NCI-H510A treated with DMSO at 0.1 percent for 48 hours (cell line): ENCODE results near the gene CDCP1.

Source experiments
- DNase-seq: peaks from one replicate; lab custom pipeline; 2025; lab: John Stamatoyannopoulos, UW

CDCP1 gene, protein sequence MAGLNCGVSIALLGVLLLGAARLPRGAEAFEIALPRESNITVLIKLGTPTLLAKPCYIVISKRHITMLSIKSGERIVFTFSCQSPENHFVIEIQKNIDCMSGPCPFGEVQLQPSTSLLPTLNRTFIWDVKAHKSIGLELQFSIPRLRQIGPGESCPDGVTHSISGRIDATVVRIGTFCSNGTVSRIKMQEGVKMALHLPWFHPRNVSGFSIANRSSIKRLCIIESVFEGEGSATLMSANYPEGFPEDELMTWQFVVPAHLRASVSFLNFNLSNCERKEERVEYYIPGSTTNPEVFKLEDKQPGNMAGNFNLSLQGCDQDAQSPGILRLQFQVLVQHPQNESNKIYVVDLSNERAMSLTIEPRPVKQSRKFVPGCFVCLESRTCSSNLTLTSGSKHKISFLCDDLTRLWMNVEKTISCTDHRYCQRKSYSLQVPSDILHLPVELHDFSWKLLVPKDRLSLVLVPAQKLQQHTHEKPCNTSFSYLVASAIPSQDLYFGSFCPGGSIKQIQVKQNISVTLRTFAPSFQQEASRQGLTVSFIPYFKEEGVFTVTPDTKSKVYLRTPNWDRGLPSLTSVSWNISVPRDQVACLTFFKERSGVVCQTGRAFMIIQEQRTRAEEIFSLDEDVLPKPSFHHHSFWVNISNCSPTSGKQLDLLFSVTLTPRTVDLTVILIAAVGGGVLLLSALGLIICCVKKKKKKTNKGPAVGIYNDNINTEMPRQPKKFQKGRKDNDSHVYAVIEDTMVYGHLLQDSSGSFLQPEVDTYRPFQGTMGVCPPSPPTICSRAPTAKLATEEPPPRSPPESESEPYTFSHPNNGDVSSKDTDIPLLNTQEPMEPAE

GRCh38 chr3:45145681-45146614 lies at the start of gene CDCP1:
TSS of gene CDCP1 (minus strand) at chr3:45146378. CDS start at chr3:45146287, 91 bp downstream.
- DNase-seq = peak; percentile 49

GRCh38 chr3:45194791-45195190 lies 48.6 kb upstream of the CDCP1 start:
- no peak for DNase-seq

- no peak for DNase-seq
Observed at GRCh38 chr3:45191924-45192417, 45.8 kb upstream of the CDCP1 start.

DNA sequence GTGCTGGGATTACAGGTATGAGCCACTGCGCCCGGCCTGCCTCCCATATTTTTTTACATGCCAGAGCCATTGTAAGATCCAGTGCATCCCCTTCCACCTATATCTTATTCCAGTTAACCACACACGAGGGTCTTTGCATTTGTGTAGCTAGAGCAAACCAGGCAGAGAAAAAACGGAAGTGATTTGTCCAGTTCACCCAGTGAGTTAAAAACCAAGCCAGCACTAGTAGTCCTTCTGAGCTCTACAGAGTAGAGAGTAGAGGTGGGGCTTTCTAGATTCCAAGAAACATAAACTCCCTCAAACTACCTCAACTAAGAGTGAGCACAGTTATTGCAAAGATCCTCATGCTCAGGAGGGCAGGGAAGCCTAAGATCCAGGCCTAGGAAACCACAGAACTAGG lies 45.2 kb upstream of the CDCP1 start:
- no peak for DNase-seq

DNA sequence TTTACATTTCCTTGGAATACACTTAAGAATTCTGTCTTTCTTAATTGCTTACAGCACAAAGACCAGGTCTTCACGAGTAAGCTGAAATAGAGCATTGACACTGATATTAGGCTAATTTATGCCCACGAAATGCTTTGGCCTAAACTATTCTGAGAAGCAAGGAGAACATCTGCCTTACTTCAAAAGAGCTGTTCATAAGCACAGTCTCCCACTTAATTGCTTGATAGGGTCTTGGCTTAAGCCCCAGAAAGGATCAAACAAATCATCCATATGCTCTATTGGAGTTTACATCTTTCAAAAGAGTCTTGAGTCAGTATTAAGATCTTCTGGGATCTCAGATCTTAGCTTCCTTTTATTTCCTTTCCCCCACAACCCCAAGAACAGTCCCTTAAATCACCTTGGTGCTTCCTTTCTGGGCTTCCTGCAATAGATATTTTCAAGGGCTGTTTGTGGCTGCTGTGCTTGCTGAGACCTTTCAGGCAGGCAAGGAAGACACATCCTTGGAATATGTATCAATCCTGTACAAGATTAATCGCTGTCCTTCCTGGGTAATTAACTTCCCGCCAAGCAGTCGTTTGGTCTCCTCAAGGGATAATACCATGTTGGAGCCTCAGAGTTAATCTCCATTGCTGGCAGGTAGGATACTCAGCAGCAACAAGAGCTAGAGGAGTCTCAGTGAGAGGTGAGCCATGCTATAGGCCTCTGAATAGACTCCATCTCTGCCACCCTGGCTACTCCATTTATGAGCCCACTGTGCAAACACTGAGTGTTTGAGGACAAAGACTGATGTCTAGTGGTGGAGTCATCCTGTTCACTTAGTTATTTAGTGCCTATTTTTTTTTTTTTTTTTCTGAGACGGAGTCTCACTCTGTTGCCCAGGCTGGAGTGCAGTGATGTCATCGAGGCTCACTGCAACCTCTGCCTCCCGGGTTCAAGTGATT lies 42.8 kb upstream of the CDCP1 start:
- no peak for DNase-seq

GRCh38 chr3:45187694-45188141 lies 41.5 kb upstream of the CDCP1 start:
- DNase-seq = no peak

DNA sequence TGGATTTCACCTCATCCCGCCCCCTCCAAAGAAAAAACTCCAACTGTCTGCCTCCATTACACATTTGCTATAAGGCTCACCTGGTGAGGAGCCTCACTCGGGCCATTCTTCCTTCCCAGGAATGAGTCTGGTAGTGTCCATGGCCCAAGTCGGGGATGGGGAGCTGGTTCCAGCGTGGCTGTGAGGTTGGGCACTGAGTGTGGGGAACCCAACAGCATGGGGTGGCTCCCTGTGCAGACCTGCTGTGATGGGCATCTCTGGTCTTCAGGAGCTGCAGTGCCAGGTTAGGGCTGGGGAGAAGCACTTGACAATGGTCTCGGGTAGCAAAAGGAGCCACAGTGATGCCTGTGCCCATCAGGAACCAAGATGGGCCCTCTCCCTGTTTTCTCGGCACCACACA lies 40.7 kb upstream of the CDCP1 start:
- no peak for DNase-seq

- no peak for DNase-seq
Observed at GRCh38 chr3:45185461-45185860, 39.3 kb upstream of the CDCP1 start.

GRCh38 chr3:45185052-45185451 lies 38.9 kb upstream of the CDCP1 start:
- no peak for DNase-seq

DNA sequence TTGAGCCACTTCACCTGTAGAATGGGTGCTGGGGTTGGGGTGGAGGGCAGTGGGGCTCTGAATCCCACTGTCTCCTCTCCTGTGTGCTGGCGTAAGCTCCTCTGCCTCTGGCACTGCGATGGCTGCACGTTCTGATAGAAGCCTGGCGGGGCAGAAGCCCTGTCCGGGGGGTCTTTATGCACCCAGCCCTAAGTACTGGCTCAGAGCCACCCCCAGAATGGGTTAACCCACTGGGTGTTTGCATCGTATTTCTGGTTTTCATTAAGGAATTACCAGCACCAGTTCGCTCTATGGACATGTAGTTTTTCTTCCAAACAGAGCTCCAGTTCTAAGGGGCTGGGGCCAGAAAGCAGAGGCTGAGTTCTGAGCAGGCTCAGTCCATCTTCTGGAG lies 37.7 kb upstream of the CDCP1 start:
- no peak for DNase-seq

- peak; percentile 28 for DNase-seq
Observed at GRCh38 chr3:45182915-45183871, 37.0 kb upstream of the CDCP1 start.

DNA sequence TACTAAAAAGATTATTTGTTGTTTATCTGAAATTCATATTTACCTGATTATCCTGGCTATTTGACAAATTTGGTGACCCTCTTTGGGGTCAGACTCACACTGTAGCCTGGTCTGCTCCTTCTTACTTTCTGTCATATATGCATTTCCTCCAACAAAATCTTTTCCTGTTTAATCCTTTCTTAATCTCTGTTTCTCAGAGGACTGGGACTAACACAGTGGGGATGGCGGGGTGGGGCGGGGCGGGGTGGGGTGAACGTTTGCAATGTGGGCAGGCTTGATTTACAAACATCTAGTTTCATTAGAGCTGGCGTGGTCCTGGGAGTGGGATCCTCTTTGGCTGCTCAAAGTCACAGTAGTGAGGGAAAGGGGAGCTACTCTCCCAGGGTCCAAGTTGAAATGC lies 35.3 kb upstream of the CDCP1 start:
- DNase-seq = no peak

DNA sequence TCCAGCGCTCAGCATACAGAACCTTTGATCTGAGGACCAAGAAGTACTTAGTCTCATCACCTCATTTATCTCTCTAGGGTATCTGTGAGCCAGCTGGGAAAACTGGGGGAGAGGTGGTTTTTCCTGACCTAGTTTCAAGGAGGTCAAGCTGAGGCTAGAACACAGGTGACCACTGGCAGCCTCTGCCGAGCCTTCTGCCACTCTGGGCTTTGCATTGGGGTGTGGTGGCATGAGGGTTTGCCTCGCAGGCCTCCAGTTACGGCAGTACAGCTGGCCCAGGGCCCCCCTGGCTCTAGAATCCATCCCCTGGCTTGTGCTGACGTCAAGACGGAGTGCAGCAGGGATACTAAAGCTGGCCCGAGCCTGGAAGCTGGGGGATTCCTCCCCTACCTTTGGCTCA lies 34.7 kb upstream of the CDCP1 start:
- no peak for DNase-seq

DNA sequence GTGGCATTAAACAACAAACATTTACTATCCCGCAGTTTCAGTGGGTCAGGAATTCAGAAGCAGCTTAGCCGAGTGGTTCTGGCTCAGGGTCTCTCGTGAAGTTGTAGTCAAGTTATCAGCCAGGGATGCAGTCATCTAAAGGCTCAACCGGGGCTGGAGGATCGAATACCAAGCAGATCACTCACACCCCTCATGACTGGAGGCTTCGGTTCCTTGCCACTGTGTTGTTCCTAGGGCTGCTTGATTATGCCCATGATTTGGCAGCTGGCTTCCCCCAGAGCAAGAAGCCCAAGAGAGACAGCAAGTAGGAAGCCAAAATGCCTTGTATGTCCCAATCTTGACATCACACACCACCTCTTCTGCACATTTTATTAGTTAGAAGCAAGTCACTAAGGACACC lies 33.9 kb upstream of the CDCP1 start:
- no peak for DNase-seq

DNA sequence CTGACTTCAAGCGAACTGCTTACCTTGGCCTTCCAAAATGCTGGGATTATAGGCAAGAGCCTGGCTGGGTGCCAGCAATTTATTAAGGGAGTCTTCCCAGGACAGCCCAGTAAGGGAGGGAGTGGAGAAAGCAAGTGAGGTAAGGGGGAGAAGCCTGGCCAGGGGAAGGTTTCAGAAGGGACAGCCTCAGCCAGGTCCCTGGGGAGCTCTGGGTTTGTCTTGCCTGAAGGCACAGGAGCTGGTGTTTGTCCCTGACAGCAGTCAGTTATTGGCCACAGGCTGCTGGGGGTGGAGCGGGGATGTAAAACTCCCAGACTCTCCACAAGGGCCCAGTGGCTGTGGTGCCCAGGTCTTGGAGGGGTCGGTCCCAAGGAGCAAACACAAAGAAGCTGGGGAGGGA lies 33.0 kb upstream of the CDCP1 start:
- no peak for DNase-seq

DNA sequence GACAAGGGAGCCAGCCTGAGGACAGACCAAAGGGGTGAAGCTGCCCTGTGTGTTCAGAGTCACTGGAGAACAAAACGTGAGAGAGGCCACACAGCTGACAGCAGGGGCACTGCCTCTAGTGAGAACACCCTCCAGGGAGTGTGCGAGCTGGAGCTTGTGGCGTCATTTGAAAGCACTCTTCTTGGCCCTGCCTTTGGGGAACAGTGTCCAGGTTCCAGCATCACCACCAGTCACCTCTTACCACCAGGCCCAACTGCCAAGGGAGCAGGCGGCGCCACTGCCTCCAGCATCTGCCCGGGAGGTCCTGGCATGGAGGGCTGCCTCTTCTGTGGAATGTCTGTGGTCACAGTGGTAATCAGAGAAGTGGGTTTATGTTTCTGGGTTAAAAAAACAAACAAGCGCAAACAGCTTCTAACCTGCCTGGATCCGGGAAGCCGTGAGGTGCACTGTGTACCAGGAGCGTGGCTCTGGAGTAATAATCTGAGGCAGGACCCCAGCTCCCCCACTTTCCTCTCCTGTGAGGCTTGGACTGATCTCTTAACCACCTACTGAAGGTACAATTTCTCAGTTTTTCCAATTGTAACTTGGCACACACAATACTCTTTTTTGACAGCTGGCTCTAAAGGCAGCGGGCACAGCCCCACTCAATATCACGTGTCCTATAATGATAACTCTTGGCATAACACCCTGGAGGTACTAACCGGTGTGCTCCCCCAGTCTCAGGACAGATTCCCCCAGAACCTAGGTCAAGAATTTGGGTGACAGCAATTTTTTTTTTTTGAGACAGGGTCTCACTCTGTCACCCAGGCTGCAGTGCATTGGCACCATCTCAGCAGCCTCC lies 32.2 kb upstream of the CDCP1 start:
- no peak for DNase-seq

DNA sequence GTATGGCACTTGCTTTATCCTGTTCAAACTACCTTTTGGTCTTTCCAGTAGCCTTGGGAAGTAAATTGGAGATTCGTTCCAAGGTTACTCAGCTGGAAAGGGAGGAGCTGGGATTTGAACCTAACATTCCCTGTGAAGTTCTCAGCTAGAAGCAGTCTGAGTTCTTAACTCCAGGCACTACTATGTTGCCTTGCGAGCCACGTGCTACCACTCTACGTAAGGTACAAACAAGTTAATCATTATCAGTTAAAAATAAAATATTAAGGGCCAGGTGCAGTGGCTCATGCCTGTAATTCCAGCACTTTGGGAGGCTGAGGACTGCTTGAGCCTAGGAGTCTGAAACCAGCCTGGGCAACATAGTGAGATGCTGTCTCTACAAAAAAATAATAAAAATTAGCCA lies 30.7 kb upstream of the CDCP1 start:
- DNase-seq = no peak

DNA sequence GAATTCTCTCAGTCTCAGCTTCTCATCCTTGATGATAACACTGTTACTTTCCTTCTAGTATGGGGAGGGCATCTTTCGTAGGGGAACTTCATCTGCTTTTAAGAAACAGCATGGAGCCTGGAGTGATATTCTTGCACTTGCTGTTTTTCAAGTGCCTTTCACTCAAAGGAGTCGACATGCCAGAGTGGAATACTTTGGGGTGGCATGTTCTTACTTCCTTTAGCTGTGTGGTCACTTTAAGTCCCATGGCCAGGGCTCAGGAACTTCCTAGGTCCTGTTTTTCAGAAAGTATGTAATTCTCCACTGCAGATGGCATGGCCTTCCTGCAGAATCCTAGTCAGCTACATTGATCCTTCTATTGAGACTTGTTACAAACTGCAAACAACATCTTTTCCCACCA lies 28.1 kb upstream of the CDCP1 start:
- DNase-seq = no peak

DNA sequence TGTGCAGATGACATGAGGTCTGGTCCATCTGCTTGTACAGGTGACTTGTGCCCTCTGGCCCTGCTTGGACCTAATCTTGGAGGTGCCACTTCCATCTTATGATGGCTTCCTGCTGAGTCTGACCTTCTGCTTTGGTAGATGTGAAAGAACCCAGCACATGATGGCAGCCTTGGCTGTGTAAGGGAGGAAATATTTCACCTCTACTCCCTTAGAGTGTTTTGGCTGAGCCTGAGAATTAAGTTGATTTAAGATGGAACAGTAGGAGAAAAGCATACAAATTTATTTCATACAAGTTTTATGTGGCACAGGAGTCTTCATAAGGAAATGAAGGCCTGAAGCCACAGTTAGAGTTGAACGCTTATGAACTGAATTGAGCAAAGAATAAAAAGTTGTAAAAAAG lies 27.6 kb upstream of the CDCP1 start:
- DNase-seq = no peak
